ENCODE measurements around the gene CDK6. TPM values are rescaled to one million over a fixed set of nuclear protein-coding genes. Genes with fewer than 3 reads are reported as not detected.
A peak's percentile ranks its signal among the peaks of the same experiment; 100 is the strongest.

The CDK6 gene
- total and polyA plus RNA-seq, 4 donors, result 1.6 to 66.4 (median 12.1) TPM

DNA sequence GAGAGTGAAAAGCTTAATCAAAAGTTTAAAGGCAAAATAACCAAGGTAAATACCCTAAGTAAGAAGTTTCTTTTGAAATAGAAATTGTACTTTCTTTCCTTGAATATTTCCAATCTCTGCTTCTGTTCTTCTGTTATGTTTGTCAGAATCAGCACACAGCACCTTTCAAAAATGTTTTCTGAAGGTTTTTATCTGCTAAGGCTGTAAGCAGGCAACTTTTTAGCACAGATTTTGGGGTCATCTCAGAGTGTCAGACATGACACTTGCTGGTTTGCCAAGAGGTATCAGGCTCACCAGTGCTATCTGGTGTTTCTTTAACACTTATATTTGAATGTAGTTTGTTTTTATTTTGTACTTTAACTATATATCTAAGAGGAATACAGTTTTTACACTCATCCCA, 94.2 kb downstream of the CDK6 start:
- TF ChIP-seq, protein P1, sequence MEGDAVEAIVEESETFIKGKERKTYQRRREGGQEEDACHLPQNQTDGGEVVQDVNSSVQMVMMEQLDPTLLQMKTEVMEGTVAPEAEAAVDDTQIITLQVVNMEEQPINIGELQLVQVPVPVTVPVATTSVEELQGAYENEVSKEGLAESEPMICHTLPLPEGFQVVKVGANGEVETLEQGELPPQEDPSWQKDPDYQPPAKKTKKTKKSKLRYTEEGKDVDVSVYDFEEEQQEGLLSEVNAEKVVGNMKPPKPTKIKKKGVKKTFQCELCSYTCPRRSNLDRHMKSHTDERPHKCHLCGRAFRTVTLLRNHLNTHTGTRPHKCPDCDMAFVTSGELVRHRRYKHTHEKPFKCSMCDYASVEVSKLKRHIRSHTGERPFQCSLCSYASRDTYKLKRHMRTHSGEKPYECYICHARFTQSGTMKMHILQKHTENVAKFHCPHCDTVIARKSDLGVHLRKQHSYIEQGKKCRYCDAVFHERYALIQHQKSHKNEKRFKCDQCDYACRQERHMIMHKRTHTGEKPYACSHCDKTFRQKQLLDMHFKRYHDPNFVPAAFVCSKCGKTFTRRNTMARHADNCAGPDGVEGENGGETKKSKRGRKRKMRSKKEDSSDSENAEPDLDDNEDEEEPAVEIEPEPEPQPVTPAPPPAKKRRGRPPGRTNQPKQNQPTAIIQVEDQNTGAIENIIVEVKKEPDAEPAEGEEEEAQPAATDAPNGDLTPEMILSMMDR (IDR thresholded peaks at IDR 0.05; ENCODE audit: control extremely low read depth, extremely low read depth), result no peak
- Histone ChIP-seq H3K9ac (ENCODE audit: insufficient read depth in 1 of 2, low read length in 2 of 2) (no peak overlapping the region), H3K36me3 (ENCODE audit: control insufficient read depth in 4 of 4, insufficient read depth in 4 of 4, low read length in 4 of 4) (no peaks in the 10 kb centered on the region)

DNA sequence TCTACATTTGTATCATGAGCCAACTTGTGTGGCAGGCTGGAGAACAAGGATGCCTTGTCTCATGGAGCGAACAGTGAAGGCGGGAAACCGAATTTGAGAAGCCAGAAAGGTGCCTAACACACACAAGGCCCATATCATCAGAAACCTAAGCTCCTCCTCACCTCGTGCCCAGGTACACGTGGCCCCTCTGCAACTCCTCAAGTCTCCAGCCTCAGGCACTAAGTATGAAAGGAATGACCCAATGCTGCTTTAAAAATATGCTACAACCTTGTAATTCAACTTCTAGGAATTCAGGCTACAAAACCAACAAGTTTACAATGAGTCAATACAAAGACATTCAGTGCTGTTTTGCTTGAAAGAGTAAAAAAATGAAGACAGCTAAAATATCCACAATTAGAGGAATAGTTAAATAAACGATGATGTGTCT, 95.7 kb downstream of the CDK6 start:
- Histone ChIP-seq H3K4me3 (no peak overlapping the region), H3K36me3 (ENCODE audit: control insufficient read depth in 4 of 4, insufficient read depth in 4 of 4, low read length in 4 of 4) (peaks cover 0 to 5% (median 0%) of the 10 kb centered on the region in 4 donors), H3K27ac (ENCODE audit: low read depth in 1 of 2, low read length in 1 of 2) (no peak overlapping the region), H3K27me3 (ENCODE audit: control insufficient read depth in 3 of 3, insufficient read depth in 3 of 3, low read length in 2 of 3) (no peaks in the 10 kb centered on the region), H3K9me3 (ENCODE audit: control insufficient read depth in 4 of 4, insufficient read depth in 3 of 4, low read length in 3 of 4) (no peaks in the 10 kb centered on the region), H3K4me1 (ENCODE audit: control insufficient read depth in 5 of 5, insufficient read depth in 5 of 5, low read length in 5 of 5) (peaks cover 0 to 6% (median 0%) of the 10 kb centered on the region in 5 donors), H3K9ac (ENCODE audit: insufficient read depth in 1 of 2, low read length in 2 of 2) (no peak overlapping the region)
- TF ChIP-seq, protein P1 (IDR thresholded peaks at IDR 0.05; ENCODE audit: control extremely low read depth, extremely low read depth), result no peak
- DNase-seq, result peak; percentile 42 to 62 (median 45)
- no peak for ATAC-seq (ENCODE audit: insufficient read depth, low FRiP score)
- 76 to 86% methylated on average over 6 of the region's 6 CpGs for WGBS, 2 donors

More for the DNA sequence above, 94.2 kb downstream of the CDK6 start:
- peaks cover 0 to 9% (median 0%) of the 10 kb centered on the region in 5 donors for H3K4me1 ChIP-seq (ENCODE audit: control insufficient read depth in 5 of 5, insufficient read depth in 5 of 5, low read length in 5 of 5)
- ATAC-seq (ENCODE audit: insufficient read depth, low FRiP score) (no peak), DNase-seq (no peak)
- no peak overlapping the region for H3K27ac ChIP-seq (ENCODE audit: low read depth in 1 of 2, low read length in 1 of 2)
- no peaks in the 10 kb centered on the region for H3K27me3 ChIP-seq (ENCODE audit: control insufficient read depth in 3 of 3, insufficient read depth in 3 of 3, low read length in 2 of 3)
- H3K4me3 ChIP-seq, result no peak overlapping the region
- H3K9me3 ChIP-seq (ENCODE audit: control insufficient read depth in 4 of 4, insufficient read depth in 3 of 4, low read length in 3 of 4), result no peaks in the 10 kb centered on the region

- Histone ChIP-seq H3K36me3 (ENCODE audit: control insufficient read depth in 4 of 4, insufficient read depth in 4 of 4, low read length in 4 of 4) (peaks cover 0 to 5% (median 0%) of the 10 kb centered on the region in 4 donors), H3K9me3 (ENCODE audit: control insufficient read depth in 4 of 4, insufficient read depth in 3 of 4, low read length in 3 of 4) (no peaks in the 10 kb centered on the region), H3K27ac (ENCODE audit: low read depth in 1 of 2, low read length in 1 of 2) (no peak overlapping the region), H3K4me3 (no peak overlapping the region), H3K9ac (ENCODE audit: insufficient read depth in 1 of 2, low read length in 2 of 2) (no peak overlapping the region), H3K4me1 (ENCODE audit: control insufficient read depth in 5 of 5, insufficient read depth in 5 of 5, low read length in 5 of 5) (peaks cover 0 to 6% (median 0%) of the 10 kb centered on the region in 5 donors), H3K27me3 (ENCODE audit: control insufficient read depth in 3 of 3, insufficient read depth in 3 of 3, low read length in 2 of 3) (no peaks in the 10 kb centered on the region)
- DNase-seq (no peak), ATAC-seq (ENCODE audit: insufficient read depth, low FRiP score) (no peak)
- TF ChIP-seq, protein P1 (IDR thresholded peaks at IDR 0.05; ENCODE audit: control extremely low read depth, extremely low read depth), result no peak
- 75 to 79% methylated on average over 4 of the region's 4 CpGs for WGBS, 2 donors
These were observed 96.2 kb downstream of the CDK6 start for GRCh38 chr7:92740134-92740533.

- no peak overlapping the region for H3K9ac ChIP-seq (ENCODE audit: insufficient read depth in 1 of 2, low read length in 2 of 2)
- TF ChIP-seq, protein P1 (IDR thresholded peaks at IDR 0.05; ENCODE audit: control extremely low read depth, extremely low read depth), result no peak
- DNase-seq (no peak), ATAC-seq (ENCODE audit: insufficient read depth, low FRiP score) (no peak)
- peaks cover 0 to 6% (median 0%) of the 10 kb centered on the region in 5 donors for H3K4me1 ChIP-seq (ENCODE audit: control insufficient read depth in 5 of 5, insufficient read depth in 5 of 5, low read length in 5 of 5)
- no peak overlapping the region for H3K27ac ChIP-seq (ENCODE audit: low read depth in 1 of 2, low read length in 1 of 2)
- peaks cover 0 to 5% (median 0%) of the 10 kb centered on the region in 4 donors for H3K36me3 ChIP-seq (ENCODE audit: control insufficient read depth in 4 of 4, insufficient read depth in 4 of 4, low read length in 4 of 4)
- H3K9me3 ChIP-seq (ENCODE audit: control insufficient read depth in 4 of 4, insufficient read depth in 3 of 4, low read length in 3 of 4), result no peaks in the 10 kb centered on the region
- H3K4me3 ChIP-seq, result no peak overlapping the region
- no peaks in the 10 kb centered on the region for H3K27me3 ChIP-seq (ENCODE audit: control insufficient read depth in 3 of 3, insufficient read depth in 3 of 3, low read length in 2 of 3)
These were observed 97.3 kb downstream of the CDK6 start for GRCh38 chr7:92739091-92739490.

All from lung (tissue), 12 donors.